Vagina (tissue), 2 donors: Measurements from ENCODE around the gene SP140L. TPM values are rescaled to one million over a fixed set of nuclear protein-coding genes. Genes with fewer than 3 reads are reported as not detected.

ENCODE experiments used
- DNase-seq, 2 donors: peaks; one replicate each; pipeline ENCODE4 v3.0.0-alpha.2; 2017; ENCODE audit errors: extremely low spot score in 2 of 2
- H3K27ac ChIP-seq: fragments of 200-600 bp; sonication (generic); one replicate; pipeline ENCODE4 v1.5.1; 2019
- H3K27me3 ChIP-seq: fragments of 200-600 bp; sonication (generic); one replicate; pipeline ENCODE4 v1.5.1; 2019
- H3K36me3 ChIP-seq, 2 donors: fragments of 200-600 bp; sonication (generic); one replicate each; pipeline ENCODE4 v1.5.1; 2017 to 2019
- H3K4me1 ChIP-seq: fragments of 200-600 bp; sonication (generic); one replicate; pipeline ENCODE4 v1.5.1; 2019
- H3K4me3 ChIP-seq, 2 donors: fragments of 200-600 bp; sonication (generic); 1 replicate in 1 of 2; 2 replicates in 1 of 2; pipeline ENCODE4 v1.5.1; 2016 to 2019
- H3K9me3 ChIP-seq: fragments of 200-600 bp; sonication (generic); one replicate; pipeline ENCODE4 v1.5.1; 2019
- CTCF ChIP-seq, 3 experiments: fragments of 450-650 bp in 2 of 3; fragments of 200-600 bp in 1 of 3; sonication (generic) in 1 of 3; IDR thresholded peaks; one replicate each; pipeline ENCODE4 v1.5.1; 2017 to 2019; ENCODE audit warnings: antibody characterized with exemption in 3 of 3, mild to moderate bottlenecking in 2 of 3, moderate library complexity in 2 of 3
- POLR2A ChIP-seq, 2 donors: fragments of 450-650 bp; IDR thresholded peaks; one replicate each; pipeline ENCODE4 v1.6.1; 2017; ENCODE audit warnings: antibody characterized with exemption in 2 of 2, mild to moderate bottlenecking in 2 of 2, moderate library complexity in 2 of 2
- POLR2AphosphoS5 ChIP-seq, 2 donors: sonication (generic); formaldehyde crosslinking; IDR thresholded peaks; one replicate each; pipeline ENCODE4 v1.9.0; 2017; ENCODE audit warnings: antibody characterized with exemption in 2 of 2, mild to moderate bottlenecking in 2 of 2, low read depth in 1 of 2; ENCODE audit not compliant: insufficient read depth in 1 of 2
- intact Hi-C: fragments of 100-400 bp; cut with DNase I; formaldehyde crosslinking; loops from one replicate; pipeline ENCODE4 v1.15.1; 2023
- total RNA-seq: library from RNA; depleted of rRNA; stranded (reverse); fragments of >200 nt; gene quantifications from one replicate; pipeline ENCODE4 v1.2.3, GENCODE V29; 2016

The SP140L gene
- total RNA-seq, 1 donor from 2014 or later = 11.5 TPM

- intact Hi-C loops = no loop called here
- no peak for TF ChIP-seq POLR2A (IDR thresholded peaks at IDR 0.05)
- TF ChIP-seq POLR2AphosphoS5 (IDR thresholded peaks at IDR 0.05; ENCODE audit: insufficient read depth in 1 of 2, low read depth in 1 of 2) = no peak
- no peak for TF ChIP-seq CTCF (IDR thresholded peaks at IDR 0.05)
- Histone ChIP-seq H3K4me3 (no peak overlapping the region), H3K4me1 (no peaks in the 10 kb centered on the region), H3K36me3 (no peaks in the 10 kb centered on the region), H3K9me3 (no peaks in the 10 kb centered on the region), H3K27ac (no peak overlapping the region), H3K27me3 (no peaks in the 10 kb centered on the region)
- DNase-seq = no peak
Observed at GRCh38 chr2:230319211-230319862, 7.7 kb upstream of the SP140L start.

- Histone ChIP-seq H3K9me3 (no peaks in the 10 kb centered on the region), H3K4me1 (no peaks in the 10 kb centered on the region), H3K4me3 (no peak overlapping the region), H3K27ac (no peak overlapping the region), H3K27me3 (no peaks in the 10 kb centered on the region), H3K36me3 (no peaks in the 10 kb centered on the region)
- DNase-seq = no peak
- TF ChIP-seq POLR2AphosphoS5 (IDR thresholded peaks at IDR 0.05; ENCODE audit: insufficient read depth in 1 of 2, low read depth in 1 of 2) = no peak
- no peak for TF ChIP-seq POLR2A (IDR thresholded peaks at IDR 0.05)
- no peak for TF ChIP-seq CTCF (IDR thresholded peaks at IDR 0.05)
- intact Hi-C loops = no loop called here
Observed at GRCh38 chr2:230321031-230321430, 6.0 kb upstream of the SP140L start.

GRCh38 chr2:230322561-230323384, 4.2 kb upstream of the SP140L start:
- Histone ChIP-seq H3K36me3 (no peaks in the 10 kb centered on the region), H3K4me1 (peaks cover 6% of the 10 kb centered on the region), H3K27me3 (no peaks in the 10 kb centered on the region), H3K4me3 (no peak overlapping the region), H3K27ac (no peak overlapping the region), H3K9me3 (no peaks in the 10 kb centered on the region)
- intact Hi-C loops = no loop called here
- TF ChIP-seq CTCF (IDR thresholded peaks at IDR 0.05) = no peak
- no peak for TF ChIP-seq POLR2AphosphoS5 (IDR thresholded peaks at IDR 0.05; ENCODE audit: insufficient read depth in 1 of 2, low read depth in 1 of 2)
- TF ChIP-seq POLR2A (IDR thresholded peaks at IDR 0.05) = no peak
- no peak for DNase-seq

- DNase-seq = no peak
- no peak for TF ChIP-seq CTCF (IDR thresholded peaks at IDR 0.05)
- no peak for TF ChIP-seq POLR2AphosphoS5 (IDR thresholded peaks at IDR 0.05; ENCODE audit: insufficient read depth in 1 of 2, low read depth in 1 of 2)
- no peak for TF ChIP-seq POLR2A (IDR thresholded peaks at IDR 0.05)
- intact Hi-C loops = no loop called here
Observed at GRCh38 chr2:230323385-230324106, 3.4 kb upstream of the SP140L start.

More at GRCh38 chr2:230323385-230324106, 3.4 kb upstream of the SP140L start:
- Histone ChIP-seq H3K4me1 (peaks cover 13% of the 10 kb centered on the region), H3K4me3 (no peak overlapping the region), H3K9me3 (no peaks in the 10 kb centered on the region), H3K36me3 (no peaks in the 10 kb centered on the region), H3K27ac (no peak overlapping the region), H3K27me3 (no peaks in the 10 kb centered on the region)
